ENCODE data around the gene ADCK1.

DNA sequence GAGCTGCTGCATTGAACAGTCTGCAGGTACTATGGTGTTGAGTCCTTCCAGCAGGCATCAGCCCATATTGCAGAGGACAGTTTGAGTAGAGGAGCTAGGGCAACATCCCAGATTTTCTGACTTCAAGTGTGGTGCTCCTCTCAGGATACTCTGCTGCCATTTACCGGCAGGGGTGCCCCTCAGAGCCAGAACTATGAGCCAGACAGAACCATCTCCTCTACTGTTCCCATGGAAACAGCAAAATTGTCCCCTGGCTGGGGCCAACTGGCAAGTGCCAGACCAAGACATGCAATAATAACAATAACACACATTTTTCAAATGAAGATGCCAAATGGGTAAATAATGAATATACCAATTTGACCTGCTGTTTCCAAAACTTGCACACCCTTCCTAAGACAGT is 102.9 kb downstream of the ADCK1 start:
- TF ChIP-seq, protein P1, sequence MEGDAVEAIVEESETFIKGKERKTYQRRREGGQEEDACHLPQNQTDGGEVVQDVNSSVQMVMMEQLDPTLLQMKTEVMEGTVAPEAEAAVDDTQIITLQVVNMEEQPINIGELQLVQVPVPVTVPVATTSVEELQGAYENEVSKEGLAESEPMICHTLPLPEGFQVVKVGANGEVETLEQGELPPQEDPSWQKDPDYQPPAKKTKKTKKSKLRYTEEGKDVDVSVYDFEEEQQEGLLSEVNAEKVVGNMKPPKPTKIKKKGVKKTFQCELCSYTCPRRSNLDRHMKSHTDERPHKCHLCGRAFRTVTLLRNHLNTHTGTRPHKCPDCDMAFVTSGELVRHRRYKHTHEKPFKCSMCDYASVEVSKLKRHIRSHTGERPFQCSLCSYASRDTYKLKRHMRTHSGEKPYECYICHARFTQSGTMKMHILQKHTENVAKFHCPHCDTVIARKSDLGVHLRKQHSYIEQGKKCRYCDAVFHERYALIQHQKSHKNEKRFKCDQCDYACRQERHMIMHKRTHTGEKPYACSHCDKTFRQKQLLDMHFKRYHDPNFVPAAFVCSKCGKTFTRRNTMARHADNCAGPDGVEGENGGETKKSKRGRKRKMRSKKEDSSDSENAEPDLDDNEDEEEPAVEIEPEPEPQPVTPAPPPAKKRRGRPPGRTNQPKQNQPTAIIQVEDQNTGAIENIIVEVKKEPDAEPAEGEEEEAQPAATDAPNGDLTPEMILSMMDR (conservative IDR thresholded peaks at IDR 0.05; ENCODE audit: low read depth, low read length): no peak
- TF ChIP-seq EZH2 (IDR thresholded peaks at IDR 0.05; ENCODE audit: low read length, unreplicated experiment): no peak
- no peak for TF ChIP-seq EZH2phosphoT487 (IDR thresholded peaks at IDR 0.05; ENCODE audit: borderline replicate concordance, low read length)
